PFSK-1 (cell line): ENCODE data around the gene DGKI.

Experiments
- FOXP2 ChIP-seq: optimal IDR thresholded peaks from 2 replicates; pipeline ENCODE3; 2011; ENCODE audit warnings: borderline replicate concordance, control low read depth, inconsistent platforms; ENCODE audit not compliant: insufficient read depth; ENCODE audit errors: extremely low read length, extremely low read depth
- POLR2AphosphoS5 ChIP-seq: IDR thresholded peaks from 2 replicates; pipeline ENCODE4 v1.6.1; 2012; ENCODE audit warnings: low read depth, mild to moderate bottlenecking, control low read depth, low read length, moderate library complexity
- SIN3A ChIP-seq: IDR thresholded peaks from 2 replicates; pipeline ENCODE4 v1.6.1; 2012; ENCODE audit warnings: mild to moderate bottlenecking, low read length, moderate library complexity, borderline replicate concordance; ENCODE audit not compliant: insufficient read depth
- TAF1 ChIP-seq: IDR thresholded peaks from 2 replicates; pipeline ENCODE4 v1.6.1; 2012; ENCODE audit warnings: low read length, control low read depth, borderline replicate concordance; ENCODE audit not compliant: insufficient read depth
- TF ChIP-seq, protein P1 (sequence below), 2 experiments: IDR thresholded peaks; 2 replicates each; pipeline versions ENCODE4 v1.6.1 to v1.8.0; 2011 to 2012; ENCODE audit warnings: low read depth in 2 of 2, low read length in 2 of 2, control low read depth in 1 of 2, inconsistent platforms in 1 of 2, mild to moderate bottlenecking in 1 of 2, moderate library complexity in 1 of 2; ENCODE audit not compliant: insufficient read depth in 1 of 2

Gene DGKI

DNA sequence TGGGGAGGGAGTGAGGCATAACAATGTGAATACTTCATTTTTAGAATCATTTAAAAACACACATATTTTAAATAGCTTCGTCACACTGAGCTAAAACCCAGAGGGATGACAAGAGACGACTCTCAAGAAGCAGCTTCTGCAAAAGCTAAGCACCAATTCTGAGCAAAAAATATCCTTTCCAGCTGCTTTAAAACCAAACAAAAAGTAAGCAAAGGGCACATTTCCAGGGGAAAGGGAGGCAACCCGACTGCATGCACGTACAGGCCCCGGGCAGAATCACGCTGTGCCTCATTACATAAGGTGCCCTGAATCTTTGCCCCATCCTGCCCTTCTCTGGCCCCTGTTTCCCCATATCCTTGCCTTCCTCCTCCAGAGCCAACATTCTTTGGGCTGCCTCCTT, 78.4 kb downstream of the DGKI start:
- TF ChIP-seq TAF1: no peak
- no peak for TF ChIP-seq SIN3A
- no peak for TF ChIP-seq POLR2AphosphoS5
- TF ChIP-seq, protein P1, sequence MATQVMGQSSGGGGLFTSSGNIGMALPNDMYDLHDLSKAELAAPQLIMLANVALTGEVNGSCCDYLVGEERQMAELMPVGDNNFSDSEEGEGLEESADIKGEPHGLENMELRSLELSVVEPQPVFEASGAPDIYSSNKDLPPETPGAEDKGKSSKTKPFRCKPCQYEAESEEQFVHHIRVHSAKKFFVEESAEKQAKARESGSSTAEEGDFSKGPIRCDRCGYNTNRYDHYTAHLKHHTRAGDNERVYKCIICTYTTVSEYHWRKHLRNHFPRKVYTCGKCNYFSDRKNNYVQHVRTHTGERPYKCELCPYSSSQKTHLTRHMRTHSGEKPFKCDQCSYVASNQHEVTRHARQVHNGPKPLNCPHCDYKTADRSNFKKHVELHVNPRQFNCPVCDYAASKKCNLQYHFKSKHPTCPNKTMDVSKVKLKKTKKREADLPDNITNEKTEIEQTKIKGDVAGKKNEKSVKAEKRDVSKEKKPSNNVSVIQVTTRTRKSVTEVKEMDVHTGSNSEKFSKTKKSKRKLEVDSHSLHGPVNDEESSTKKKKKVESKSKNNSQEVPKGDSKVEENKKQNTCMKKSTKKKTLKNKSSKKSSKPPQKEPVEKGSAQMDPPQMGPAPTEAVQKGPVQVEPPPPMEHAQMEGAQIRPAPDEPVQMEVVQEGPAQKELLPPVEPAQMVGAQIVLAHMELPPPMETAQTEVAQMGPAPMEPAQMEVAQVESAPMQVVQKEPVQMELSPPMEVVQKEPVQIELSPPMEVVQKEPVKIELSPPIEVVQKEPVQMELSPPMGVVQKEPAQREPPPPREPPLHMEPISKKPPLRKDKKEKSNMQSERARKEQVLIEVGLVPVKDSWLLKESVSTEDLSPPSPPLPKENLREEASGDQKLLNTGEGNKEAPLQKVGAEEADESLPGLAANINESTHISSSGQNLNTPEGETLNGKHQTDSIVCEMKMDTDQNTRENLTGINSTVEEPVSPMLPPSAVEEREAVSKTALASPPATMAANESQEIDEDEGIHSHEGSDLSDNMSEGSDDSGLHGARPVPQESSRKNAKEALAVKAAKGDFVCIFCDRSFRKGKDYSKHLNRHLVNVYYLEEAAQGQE (IDR thresholded peaks at IDR 0.05; ENCODE audit: insufficient read depth in 1 of 2, low read depth in 2 of 2, low read length in 2 of 2): no peak

DNA sequence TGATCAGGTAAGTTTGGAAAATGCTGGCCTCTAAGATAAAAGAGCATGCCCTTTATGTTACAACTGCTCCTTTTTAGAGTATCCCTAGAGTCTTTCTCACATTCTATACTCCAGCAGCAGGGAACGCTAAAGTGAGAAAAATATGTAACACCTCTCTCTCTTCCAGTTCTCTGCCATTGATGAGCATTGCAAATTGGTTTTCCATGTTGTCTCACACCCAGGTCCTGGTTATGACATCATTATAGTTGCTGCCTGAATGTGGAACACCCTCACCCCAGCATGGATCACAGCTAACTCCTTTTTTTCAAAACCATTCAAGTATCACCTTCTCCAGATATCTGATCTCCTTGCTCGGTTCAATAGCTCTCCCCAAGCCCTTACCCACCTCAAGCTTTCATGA, 84.4 kb downstream of the DGKI start:
- TF ChIP-seq, protein P1 (IDR thresholded peaks at IDR 0.05; ENCODE audit: insufficient read depth in 1 of 2, low read depth in 2 of 2, low read length in 2 of 2): no peak
- no peak for TF ChIP-seq FOXP2
- no peak for TF ChIP-seq TAF1
- TF ChIP-seq SIN3A: no peak
- no peak for TF ChIP-seq POLR2AphosphoS5

DNA sequence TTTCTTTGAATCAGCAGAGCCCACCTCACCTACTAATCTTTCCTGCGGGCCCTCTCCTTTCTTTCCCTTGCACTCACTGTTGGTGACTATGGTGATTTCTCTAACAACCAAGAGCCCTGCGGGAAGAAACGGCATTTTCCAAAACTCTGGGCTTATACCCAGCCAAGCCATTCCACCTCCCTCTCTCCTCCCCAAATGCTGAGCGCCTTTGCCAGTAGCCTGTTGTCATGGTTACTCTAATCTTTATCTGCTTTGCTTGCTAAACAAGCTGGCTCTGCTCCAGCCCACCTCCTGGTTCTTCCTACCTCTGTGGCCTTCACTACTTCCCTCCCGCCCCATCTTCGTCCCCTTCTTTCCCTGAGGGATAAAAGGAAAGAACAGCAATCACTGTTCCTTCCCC, 86.7 kb downstream of the DGKI start:
- TF ChIP-seq POLR2AphosphoS5 (no peak), TAF1 (no peak), FOXP2 (no peak), SIN3A (no peak)
- TF ChIP-seq, protein P1 (IDR thresholded peaks at IDR 0.05; ENCODE audit: insufficient read depth in 1 of 2, low read depth in 2 of 2, low read length in 2 of 2): no peak

DNA sequence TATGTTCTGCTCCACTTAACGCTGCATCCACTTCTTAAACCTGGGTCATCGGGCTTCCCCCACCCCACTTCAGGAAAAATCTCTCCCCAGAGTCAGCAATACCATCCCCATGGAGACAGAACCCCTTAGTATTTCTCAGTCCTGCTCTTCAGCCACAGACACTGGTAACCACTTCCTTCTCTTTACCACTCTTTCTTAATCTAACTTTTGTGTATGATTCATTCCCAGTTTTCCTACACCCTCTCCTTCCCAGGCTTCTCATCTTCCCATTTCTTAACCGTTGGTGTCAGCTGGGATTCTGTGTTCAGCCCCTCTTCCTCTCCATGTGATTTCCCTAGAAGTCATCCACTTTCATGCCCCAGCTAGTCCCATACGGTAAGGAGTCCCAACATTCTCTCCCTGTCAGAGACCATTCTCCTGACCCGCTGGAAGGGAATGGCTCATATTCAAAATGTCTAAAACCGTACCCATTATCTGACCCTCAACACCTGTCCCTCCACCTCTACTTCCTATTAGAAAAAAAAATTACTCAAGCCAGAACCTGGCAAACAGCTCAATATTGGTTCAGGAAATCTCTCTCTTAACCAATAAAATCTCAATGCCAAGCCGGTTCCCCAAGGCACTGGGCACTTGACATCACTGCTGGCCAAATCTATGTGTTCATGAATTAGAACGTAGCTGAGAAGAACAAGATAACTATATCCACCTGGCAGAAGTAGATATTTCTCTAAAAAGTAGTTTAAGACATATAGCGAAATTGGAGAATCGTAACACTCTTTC, 89.4 kb downstream of the DGKI start:
- no peak for TF ChIP-seq POLR2AphosphoS5
- no peak for TF ChIP-seq FOXP2
- TF ChIP-seq, protein P1 (IDR thresholded peaks at IDR 0.05; ENCODE audit: insufficient read depth in 1 of 2, low read depth in 2 of 2, low read length in 2 of 2): no peak
- no peak for TF ChIP-seq SIN3A
- no peak for TF ChIP-seq TAF1

DNA sequence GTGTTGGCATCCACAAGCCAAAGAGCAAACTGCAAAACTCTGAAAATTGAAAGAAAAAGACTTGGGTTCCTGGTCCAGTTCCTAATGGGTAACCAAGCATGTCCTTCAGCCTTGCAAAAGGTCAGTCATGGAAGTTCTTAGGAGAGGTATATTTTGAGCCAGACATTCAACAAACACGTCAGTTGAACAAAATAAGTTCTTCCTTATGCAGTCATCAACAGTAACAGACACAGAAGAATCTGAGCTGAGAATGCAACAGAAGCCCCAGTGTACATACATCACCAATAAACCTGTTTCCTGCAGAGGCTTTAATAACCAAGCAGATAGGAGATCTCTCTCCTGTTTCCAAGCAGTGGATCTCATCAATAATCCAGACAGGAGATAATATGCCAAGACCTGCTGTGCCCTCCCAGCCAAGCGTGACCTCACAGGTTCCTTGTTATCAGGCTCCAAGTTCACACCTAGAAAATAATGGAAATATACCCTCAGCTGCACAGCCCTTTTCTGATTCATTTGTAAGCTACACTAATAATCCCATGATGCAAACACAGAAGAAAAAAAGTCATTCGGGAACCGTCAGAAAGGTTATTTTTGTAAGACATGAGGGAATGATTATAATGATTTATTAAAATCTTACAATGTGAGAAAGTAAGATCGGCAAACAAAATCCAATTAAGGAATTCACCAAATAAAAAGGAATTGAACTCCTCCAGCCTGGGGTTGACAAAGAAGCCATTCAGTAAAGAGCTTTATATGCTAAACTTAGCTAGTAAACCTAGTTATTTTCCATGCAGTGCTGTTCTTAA, 90.7 kb downstream of the DGKI start:
- TF ChIP-seq, protein P1 (IDR thresholded peaks at IDR 0.05; ENCODE audit: insufficient read depth in 1 of 2, low read depth in 2 of 2, low read length in 2 of 2): no peak
- TF ChIP-seq TAF1 (no peak), FOXP2 (no peak), SIN3A (no peak), POLR2AphosphoS5 (no peak)
